IMR-90 (cell line): ENCODE results near the gene PPP6R3. TPM values are rescaled to one million over a fixed set of nuclear protein-coding genes. Genes with fewer than 3 reads are reported as not detected.

ENCODE experiments used
- ATAC-seq: fragments of 200-7000 bp; cut with Tn5 transposase; 2 replicates; pipeline ENCODE4 v1.9.1; 2020; ENCODE audit warnings: low read depth, mild to moderate bottlenecking, moderate library complexity
- BruUV-seq: library from RNA; stranded (reverse); fragments of 400-500 nt; replicated peaks from 2 replicates; lab custom pipeline; 2021; lab: Mats Ljungman, UMichigan
- CTCF ChIA-PET: fragments of 300-600 bp; formaldehyde crosslinking; extraction: SDS; loops from one replicate; lab custom pipeline; 2021; ENCODE audit warnings: antibody characterized with exemption; lab: Yijun Ruan, JAX
- POLR2A ChIA-PET: fragments of 300-600 bp; sonication (Branson Sonifier 250); formaldehyde crosslinking; loops from one replicate; lab custom pipeline; 2022; ENCODE audit warnings: antibody characterized with exemption; ENCODE audit not compliant: unreplicated experiment; lab: Charles Lee
- DNase-seq: peaks from one replicate; pipeline ENCODE4 v3.0.0; 2013
- H2AFZ ChIP-seq: replicated peaks from 2 replicates; pipeline ENCODE3; 2013; ENCODE audit warnings: low read length, mild to moderate bottlenecking; ENCODE audit not compliant: poor library complexity
- H2AK5ac ChIP-seq: 2 replicates; pipeline ENCODE4 v1.6.1; 2013; ENCODE audit warnings: low read depth, low read length, inconsistent platforms
- H2AK9ac ChIP-seq: replicated peaks from 2 replicates; pipeline ENCODE3; 2013; ENCODE audit warnings: mild to moderate bottlenecking, low read depth, low read length, moderate library complexity; ENCODE audit not compliant: poor library complexity
- H2BK120ac ChIP-seq: 2 replicates; pipeline ENCODE4 v1.6.1; 2013; ENCODE audit warnings: low read depth, low read length, inconsistent platforms
- H2BK15ac ChIP-seq: 3 replicates; pipeline ENCODE4 v1.6.1; 2013; ENCODE audit warnings: low read depth, low read length, inconsistent platforms
- H2BK20ac ChIP-seq: 2 replicates; pipeline ENCODE4 v1.6.1; 2013; ENCODE audit warnings: low read depth, mild to moderate bottlenecking, inconsistent platforms, low read length, moderate library complexity
- H2BK5ac ChIP-seq: 2 replicates; pipeline ENCODE4 v1.6.1; 2013; ENCODE audit warnings: mild to moderate bottlenecking, low read depth, low read length, inconsistent platforms; ENCODE audit not compliant: poor library complexity, severe bottlenecking
- H3K14ac ChIP-seq: replicated peaks from 2 replicates; pipeline ENCODE4 v1.6.1; 2013; ENCODE audit warnings: low read depth, low read length, inconsistent platforms
- H3K18ac ChIP-seq: 2 replicates; pipeline ENCODE4 v1.6.1; 2013; ENCODE audit warnings: low read depth, low read length, control low read depth
- H3K23ac ChIP-seq: 2 replicates; pipeline ENCODE4 v1.6.1; 2013; ENCODE audit warnings: low read depth, low read length, inconsistent platforms
- H3K27ac ChIP-seq: 2 replicates; pipeline ENCODE4 v1.5.1; 2013; ENCODE audit warnings: mild to moderate bottlenecking, control low read depth, low read length; ENCODE audit not compliant: insufficient read depth
- H3K27me3 ChIP-seq: 2 replicates; pipeline ENCODE4 v1.6.1; 2013; ENCODE audit warnings: low read length; ENCODE audit not compliant: control insufficient read depth, insufficient read depth
- H3K36me3 ChIP-seq: 2 replicates; pipeline ENCODE4 v1.6.1; 2013; ENCODE audit warnings: low read length, mixed read lengths; ENCODE audit not compliant: control insufficient read depth, insufficient read depth
- H3K4ac ChIP-seq: 2 replicates; pipeline ENCODE4 v1.6.1; 2013; ENCODE audit warnings: low read depth, low read length, inconsistent platforms
- H3K4me1 ChIP-seq: 2 replicates; pipeline ENCODE4 v1.6.1; 2013; ENCODE audit warnings: low read length, mixed read lengths; ENCODE audit not compliant: control insufficient read depth, insufficient read depth
- H3K4me2 ChIP-seq: 2 replicates; pipeline ENCODE4 v1.6.1; 2013; ENCODE audit warnings: low read depth, mild to moderate bottlenecking, control low read depth, low read length, moderate library complexity
- H3K4me3 ChIP-seq: 2 replicates; pipeline ENCODE4 v1.5.1; 2013; ENCODE audit warnings: low read depth, mild to moderate bottlenecking, control low read depth, low read length, moderate library complexity; ENCODE audit not compliant: insufficient read depth
- H3K56ac ChIP-seq: 2 replicates; pipeline ENCODE4 v1.6.1; 2013; ENCODE audit warnings: low read length, inconsistent platforms; ENCODE audit not compliant: insufficient read depth; ENCODE audit errors: extremely low read depth
- H3K79me1 ChIP-seq, 2 experiments: 2 replicates each; pipeline ENCODE4 v1.6.1; 2013; ENCODE audit warnings: low read length in 2 of 2, inconsistent platforms in 1 of 2, low read depth in 1 of 2
- H3K9ac ChIP-seq: 2 replicates; pipeline ENCODE4 v1.6.1; 2013; ENCODE audit warnings: low read depth, low read length, control low read depth
- H3K9me1 ChIP-seq: 2 replicates; pipeline ENCODE4 v1.6.1; 2013; ENCODE audit warnings: low read length, inconsistent platforms; ENCODE audit not compliant: insufficient read depth
- H3K9me3 ChIP-seq: 2 replicates; pipeline ENCODE4 v1.6.1; 2013; ENCODE audit warnings: low read length; ENCODE audit not compliant: control insufficient read depth, insufficient read depth
- H4K20me1 ChIP-seq: 2 replicates; pipeline ENCODE4 v1.6.1; 2013; ENCODE audit warnings: low read length, inconsistent platforms; ENCODE audit not compliant: insufficient read depth
- H4K5ac ChIP-seq: 2 replicates; pipeline ENCODE4 v1.6.1; 2013; ENCODE audit warnings: mild to moderate bottlenecking, low read depth, low read length, control low read depth
- H4K8ac ChIP-seq, 2 experiments: 2 replicates each; pipeline ENCODE4 v1.6.1; 2013; ENCODE audit warnings: low read depth in 2 of 2, low read length in 2 of 2, control low read depth in 1 of 2, inconsistent platforms in 1 of 2
- H4K91ac ChIP-seq: 2 replicates; pipeline ENCODE4 v1.6.1; 2013; ENCODE audit warnings: low read depth, low read length, inconsistent platforms; ENCODE audit not compliant: insufficient read depth
- BHLHE40 ChIP-seq: fragments of 150-350 bp; IDR thresholded peaks from 2 replicates; pipeline ENCODE4 v1.6.1; 2016; ENCODE audit warnings: mild to moderate bottlenecking, low read depth, low read length
- CHD1 ChIP-seq: IDR thresholded peaks from 2 replicates; pipeline ENCODE4 v1.6.1; 2012; ENCODE audit warnings: low read depth, low read length, improper control_type of control experiment
- CTCF ChIP-seq: conservative IDR thresholded peaks from 2 replicates; pipeline ENCODE4 v1.5.1; 2012; ENCODE audit warnings: mild to moderate bottlenecking, low read depth, low read length, improper control_type of control experiment
- FOS ChIP-seq: fragments of 150-350 bp; IDR thresholded peaks from 2 replicates; pipeline ENCODE4 v1.6.1; 2016; ENCODE audit warnings: low read depth, low read length
- MAFK ChIP-seq: IDR thresholded peaks from 2 replicates; pipeline ENCODE4 v1.6.1; 2012; ENCODE audit warnings: low read depth, low read length, improper control_type of control experiment
- MAZ ChIP-seq: IDR thresholded peaks from 2 replicates; pipeline ENCODE4 v1.6.1; 2012; ENCODE audit warnings: low read depth, mild to moderate bottlenecking, low read length, improper control_type of control experiment, moderate library complexity, borderline replicate concordance
- MXI1 ChIP-seq: IDR thresholded peaks from 2 replicates; pipeline ENCODE4 v1.6.1; 2012; ENCODE audit warnings: low read depth, mild to moderate bottlenecking, low read length, moderate library complexity, borderline replicate concordance
- NFE2L2 ChIP-seq: fragments of 150-350 bp; IDR thresholded peaks from 2 replicates; pipeline ENCODE4 v1.6.1; 2016; ENCODE audit warnings: low read depth, mild to moderate bottlenecking, low read length
- POLR2A ChIP-seq: IDR thresholded peaks from 2 replicates; pipeline ENCODE4 v1.6.1; 2012; ENCODE audit warnings: mild to moderate bottlenecking, low read depth, low read length
- RAD21 ChIP-seq: IDR thresholded peaks from 2 replicates; pipeline ENCODE4 v1.6.1; 2012; ENCODE audit warnings: low read length, improper control_type of control experiment
- RCOR1 ChIP-seq: IDR thresholded peaks from 2 replicates; pipeline ENCODE4 v1.6.1; 2012; ENCODE audit warnings: mild to moderate bottlenecking, low read length, improper control_type of control experiment; ENCODE audit not compliant: insufficient replicate concordance
- RFX5 ChIP-seq: IDR thresholded peaks from 2 replicates; pipeline ENCODE4 v1.8.0; 2012; ENCODE audit warnings: low read depth, mild to moderate bottlenecking, low read length, moderate library complexity
- SMC3 ChIP-seq: fragments of 150-350 bp; IDR thresholded peaks from 2 replicates; pipeline ENCODE4 v1.6.1; 2016; ENCODE audit warnings: low read depth, mild to moderate bottlenecking, antibody characterized with exemption, low read length, moderate library complexity
- WGBS, 2 experiments: methylation state at CpG; one replicate each; pipeline versions ENCODE4 v1.1.5 to v1.1.7; 2013; ENCODE audit warnings: missing lambda C conversion rate in 2 of 2; ENCODE audit not compliant: insufficient read length in 1 of 2; ENCODE audit errors: extremely low coverage in 2 of 2; 5-methylcytosine and 5-hydroxymethylcytosine counted together
- dilution Hi-C: fragments of 300-500 bp; cut with HindIII; formaldehyde crosslinking; loops from one replicate; pipeline ENCODE4 v1.14.3; 2018; ENCODE audit warnings: low sequenced_read_pairs; ENCODE audit not compliant: unreplicated experiment
- in situ Hi-C: fragments of 300-500 bp; cut with MboI; formaldehyde crosslinking; loops from 3 replicates; pipeline ENCODE4 v1.14.3; 2019; ENCODE audit warnings: low sequenced_read_pairs, inconsistent platforms, mixed read lengths
- intact Hi-C: fragments of 100-400 bp; cut with micrococcal nuclease; formaldehyde crosslinking; loops from 2 replicates; pipeline ENCODE4 v1.10.0; 2022
- polyA plus RNA-seq, 3 experiments: library from polyadenylated mRNA; depleted of rRNA; stranded (reverse); fragments of >200 nt; gene quantifications; 2 replicates each; pipeline ENCODE4 v1.2.3, GENCODE V29; 2012; ENCODE audit warnings: low replicate concordance in 1 of 3
- total RNA-seq: library from RNA; depleted of rRNA; stranded (reverse); fragments of >200 nt; gene quantifications from 2 replicates; pipeline ENCODE4 v1.2.3, GENCODE V29; 2012

Gene PPP6R3
- total and polyA plus RNA-seq, 2 of the 4 experiments (the other 2 are of a cell fraction): 29.0 to 123 TPM

- BruUV-seq: no TSS peak
- no peak overlapping the region for H2AK9ac ChIP-seq
- dilution Hi-C loops (no loop called here), in situ Hi-C loops (no loop called here), intact Hi-C loops (no loop called here)
- peaks cover 13% of the 10 kb centered on the region for H3K4me1 ChIP-seq
- H3K4ac ChIP-seq: no peak overlapping the region
- H3K79me1 ChIP-seq: peaks cover 31 to 91% of the 10 kb centered on the region in 2 experiments
- H3K27ac ChIP-seq: no peak overlapping the region
- no peak overlapping the region for H4K5ac ChIP-seq
- no peak overlapping the region for H2AFZ ChIP-seq
- H3K9ac ChIP-seq: no peak overlapping the region
- H2AK5ac ChIP-seq: no peak overlapping the region
- POLR2A ChIA-PET: no interaction called here
- no peak overlapping the region for H2BK15ac ChIP-seq
- H4K8ac ChIP-seq: no peak overlapping the region
- peaks cover 99% of the 10 kb centered on the region for H4K20me1 ChIP-seq
- H4K91ac ChIP-seq: no peak overlapping the region
- H3K27me3 ChIP-seq: no peaks in the 10 kb centered on the region
- no peak overlapping the region for H3K23ac ChIP-seq
- no peak overlapping the region for H2BK20ac ChIP-seq
- TF ChIP-seq NFE2L2 (no peak), CTCF (no peak), SMC3 (no peak), CHD1 (no peak), FOS (no peak), MAZ (no peak), RAD21 (no peak), MXI1 (no peak), POLR2A (no peak), BHLHE40 (no peak), RFX5 (no peak), MAFK (no peak), RCOR1 (no peak)
- H3K9me1 ChIP-seq: peaks cover 27% of the 10 kb centered on the region
- H2BK120ac ChIP-seq: no peak overlapping the region
- H2BK5ac ChIP-seq: no peak overlapping the region
- H3K4me3 ChIP-seq: no peak overlapping the region
- no peaks in the 10 kb centered on the region for H3K36me3 ChIP-seq
- whole genome bisulfite sequencing, 2 experiments: no CpG with 5 or more reads among the region's 3 CpGs
- DNase-seq: no peak
- no peak overlapping the region for H3K18ac ChIP-seq
- no peak overlapping the region for H3K56ac ChIP-seq
- no peak overlapping the region for H3K4me2 ChIP-seq
- no peak overlapping the region for H3K14ac ChIP-seq
- no peaks in the 10 kb centered on the region for H3K9me3 ChIP-seq
- CTCF ChIA-PET: interaction anchor here (1.1 kb wide), 1 partner anchor 18 kb away, joined by 4 read pairs; no protein-coding TSS in a partner anchor
- ATAC-seq: no peak
Observed at GRCh38 chr11:68503792-68504191, 43.2 kb downstream of the PPP6R3 start.
